ENCODE data around the gene TRERF1.

Gene TRERF1

GRCh38 chr6:42366011-42366705, 85.6 kb downstream of the TRERF1 start:
- ATAC-seq: no peak
- TF ChIP-seq ZNF8 (CRISPR knock-in tag; IDR thresholded peaks at IDR 0.05) (no peak), CREB5 (CRISPR knock-in tag; IDR thresholded peaks at IDR 0.05; ENCODE audit: low read depth) (no peak), OSR1 (CRISPR knock-in tag; IDR thresholded peaks at IDR 0.05) (no peak), ZFP3 (CRISPR knock-in tag; IDR thresholded peaks at IDR 0.05) (no peak), TCF4 (CRISPR knock-in tag; IDR thresholded peaks at IDR 0.05; ENCODE audit: borderline replicate concordance) (no peak), ARNTL (CRISPR knock-in tag; IDR thresholded peaks at IDR 0.05; ENCODE audit: borderline replicate concordance, low read depth) (no peak), TOX (CRISPR knock-in tag; IDR thresholded peaks at IDR 0.05; ENCODE audit: borderline replicate concordance) (no peak), ZFP30 (CRISPR knock-in tag; IDR thresholded peaks at IDR 0.05) (no peak), ESRRG (CRISPR knock-in tag; IDR thresholded peaks at IDR 0.05) (no peak), CSDC2 (CRISPR knock-in tag; IDR thresholded peaks at IDR 0.05) (no peak), ZNF70 (CRISPR knock-in tag; IDR thresholded peaks at IDR 0.05) (no peak), SNAI2 (CRISPR knock-in tag; IDR thresholded peaks at IDR 0.05) (no peak), PATZ1 (CRISPR knock-in tag; IDR thresholded peaks at IDR 0.05; ENCODE audit: borderline replicate concordance) (no peak), ZNF565 (CRISPR knock-in tag; conservative IDR thresholded peaks at IDR 0.05; ENCODE audit: low read depth) (no peak), PPARA (CRISPR knock-in tag; IDR thresholded peaks at IDR 0.05; ENCODE audit: borderline replicate concordance) (no peak)

GRCh38 chr6:42365021-42365420, 86.7 kb downstream of the TRERF1 start:
- ATAC-seq: no peak
- TF ChIP-seq TOX (CRISPR knock-in tag; IDR thresholded peaks at IDR 0.05; ENCODE audit: borderline replicate concordance) (no peak), OSR1 (CRISPR knock-in tag; IDR thresholded peaks at IDR 0.05) (no peak), ZFP30 (CRISPR knock-in tag; IDR thresholded peaks at IDR 0.05) (no peak), ESRRG (CRISPR knock-in tag; IDR thresholded peaks at IDR 0.05) (no peak), SNAI2 (CRISPR knock-in tag; IDR thresholded peaks at IDR 0.05) (no peak), POU6F1 (CRISPR knock-in tag; IDR thresholded peaks at IDR 0.05; ENCODE audit: borderline replicate concordance, low read depth) (no peak), PPARA (CRISPR knock-in tag; IDR thresholded peaks at IDR 0.05; ENCODE audit: borderline replicate concordance) (no peak), CSDC2 (CRISPR knock-in tag; IDR thresholded peaks at IDR 0.05) (no peak), RARB (CRISPR knock-in tag; IDR thresholded peaks at IDR 0.05) (no peak)

GRCh38 chr6:42363926-42364849, 87.5 kb downstream of the TRERF1 start:
- ATAC-seq: no peak
- TF ChIP-seq OSR1 (CRISPR knock-in tag; IDR thresholded peaks at IDR 0.05) (no peak), CSRNP3 (CRISPR knock-in tag; IDR thresholded peaks at IDR 0.05) (no peak), CREB5 (CRISPR knock-in tag; IDR thresholded peaks at IDR 0.05; ENCODE audit: low read depth) (no peak)
